ENCODE data around the gene RELCH. TPM values are rescaled to one million over a fixed set of nuclear protein-coding genes. Genes with fewer than 3 reads are reported as not detected.

The RELCH gene
- total RNA-seq, 1 donor from 2014 or later: 22.4 TPM

DNA sequence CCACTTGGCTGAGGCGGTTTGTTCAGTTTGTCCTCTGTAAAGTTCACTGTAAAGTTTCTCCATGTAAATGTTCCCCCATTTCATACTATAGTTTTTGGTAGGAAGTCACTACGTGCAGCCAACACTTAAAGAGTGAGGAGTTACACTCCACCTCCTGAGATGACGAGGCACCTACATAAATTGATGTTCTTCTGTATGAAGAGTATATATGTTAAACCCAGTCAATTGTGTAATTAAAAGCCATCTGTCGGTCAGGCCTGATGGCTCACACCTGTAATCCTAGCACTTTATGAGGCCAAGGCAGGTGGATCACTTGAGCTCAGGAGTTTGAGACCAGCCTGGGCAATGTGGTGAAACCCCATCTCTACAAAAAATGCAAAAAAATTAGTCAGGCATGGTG is 7.8 kb upstream of the RELCH start:
- Mint-ChIP-seq H3K27ac (ENCODE audit: unreplicated experiment) (no peak overlapping the region), H3K36me3 (ENCODE audit: low read depth) (peaks cover 2% of the 10 kb centered on the region), H3K27me3 (ENCODE audit: low read depth) (no peaks in the 10 kb centered on the region), H3K9me3 (no peaks in the 10 kb centered on the region), H3K4me3 (no peak overlapping the region), H3K4me1 (peaks cover 3% of the 10 kb centered on the region)
- no peak for DNase-seq (ENCODE audit: low read depth, low spot score)
- TF ChIP-seq, protein P1, sequence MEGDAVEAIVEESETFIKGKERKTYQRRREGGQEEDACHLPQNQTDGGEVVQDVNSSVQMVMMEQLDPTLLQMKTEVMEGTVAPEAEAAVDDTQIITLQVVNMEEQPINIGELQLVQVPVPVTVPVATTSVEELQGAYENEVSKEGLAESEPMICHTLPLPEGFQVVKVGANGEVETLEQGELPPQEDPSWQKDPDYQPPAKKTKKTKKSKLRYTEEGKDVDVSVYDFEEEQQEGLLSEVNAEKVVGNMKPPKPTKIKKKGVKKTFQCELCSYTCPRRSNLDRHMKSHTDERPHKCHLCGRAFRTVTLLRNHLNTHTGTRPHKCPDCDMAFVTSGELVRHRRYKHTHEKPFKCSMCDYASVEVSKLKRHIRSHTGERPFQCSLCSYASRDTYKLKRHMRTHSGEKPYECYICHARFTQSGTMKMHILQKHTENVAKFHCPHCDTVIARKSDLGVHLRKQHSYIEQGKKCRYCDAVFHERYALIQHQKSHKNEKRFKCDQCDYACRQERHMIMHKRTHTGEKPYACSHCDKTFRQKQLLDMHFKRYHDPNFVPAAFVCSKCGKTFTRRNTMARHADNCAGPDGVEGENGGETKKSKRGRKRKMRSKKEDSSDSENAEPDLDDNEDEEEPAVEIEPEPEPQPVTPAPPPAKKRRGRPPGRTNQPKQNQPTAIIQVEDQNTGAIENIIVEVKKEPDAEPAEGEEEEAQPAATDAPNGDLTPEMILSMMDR (conservative IDR thresholded peaks at IDR 0.05): no peak

DNA sequence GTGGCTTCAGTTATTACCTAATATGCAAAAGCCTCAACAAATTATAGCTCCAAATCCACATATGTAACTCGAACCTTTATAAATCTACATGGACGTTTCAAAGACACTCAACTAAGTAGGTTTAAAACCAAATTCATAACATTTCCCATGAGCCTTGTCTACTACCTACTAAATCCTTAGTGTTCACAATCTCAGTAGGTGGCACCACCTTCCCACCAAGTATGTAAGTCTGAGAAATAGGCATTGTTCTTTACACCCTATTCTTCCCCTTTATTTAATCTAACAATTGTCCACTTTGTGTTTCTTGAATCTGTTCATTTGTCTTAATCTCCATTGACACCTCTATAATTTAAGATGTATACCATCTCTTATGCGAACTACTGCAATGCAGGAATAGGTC is 4.8 kb upstream of the RELCH start:
- H3K36me3 Mint-ChIP-seq (ENCODE audit: low read depth): no peaks in the 10 kb centered on the region

DNA sequence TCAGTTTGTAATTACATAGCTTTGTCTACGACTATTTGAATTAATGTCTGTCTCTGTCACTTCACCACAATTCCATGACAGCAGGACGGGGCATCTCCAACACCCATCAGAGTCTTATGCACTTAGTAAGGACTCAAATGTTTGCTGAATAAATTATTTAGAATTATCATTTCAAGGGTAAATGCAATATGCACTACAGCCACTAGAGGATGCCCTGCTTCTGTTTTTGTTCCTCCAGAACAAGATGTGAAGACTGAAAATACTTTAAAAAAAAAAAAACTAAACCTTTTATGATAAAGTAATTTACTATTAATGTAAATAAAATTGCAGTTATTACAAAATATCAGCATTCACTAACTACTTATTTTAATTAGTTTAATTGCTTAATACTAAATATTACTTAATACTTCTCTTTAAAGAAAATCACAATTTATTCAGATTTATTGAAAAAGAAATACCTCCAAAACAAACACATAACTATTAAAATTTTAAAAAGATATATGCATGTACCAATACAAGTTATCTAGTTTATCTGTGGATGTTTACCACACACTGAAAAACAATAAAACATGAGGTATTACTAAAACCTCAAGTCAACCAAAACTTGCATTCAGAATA is 3.4 kb upstream of the RELCH start:
- DNase-seq (ENCODE audit: low read depth, low spot score): peak; percentile 29
- Mint-ChIP-seq H3K4me1 (peaks cover 29% of the 10 kb centered on the region), H3K27ac (ENCODE audit: unreplicated experiment) (no peak overlapping the region)

More for the DNA sequence above, 4.8 kb upstream of the RELCH start:
- TF ChIP-seq, protein P1 (conservative IDR thresholded peaks at IDR 0.05): no peak
- Mint-ChIP-seq H3K27ac (ENCODE audit: unreplicated experiment) (no peak overlapping the region), H3K9me3 (no peaks in the 10 kb centered on the region), H3K4me1 (peaks cover 21% of the 10 kb centered on the region), H3K27me3 (ENCODE audit: low read depth) (no peaks in the 10 kb centered on the region), H3K4me3 (no peak overlapping the region)
- no peak for DNase-seq (ENCODE audit: low read depth, low spot score)

DNA sequence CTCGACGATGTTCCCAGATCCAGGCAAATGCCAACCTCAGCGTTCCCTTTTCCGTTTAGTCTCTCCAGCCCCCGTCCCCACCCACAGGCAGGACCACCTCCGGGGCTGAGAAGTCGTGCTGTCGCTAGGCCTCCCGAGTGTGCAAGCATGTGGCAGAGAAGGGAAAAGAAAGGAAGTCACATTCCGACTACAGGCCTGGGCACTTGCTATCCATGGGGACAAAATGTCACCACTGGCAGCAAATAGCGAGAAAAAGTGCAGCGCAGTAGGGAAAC is 619 bp upstream of the RELCH start:
- H3K27me3 Mint-ChIP-seq (ENCODE audit: low read depth): no peaks in the 10 kb centered on the region
- H3K27ac Mint-ChIP-seq (ENCODE audit: unreplicated experiment): peak overlapping the region; percentile 95
- TF ChIP-seq, protein P1 (conservative IDR thresholded peaks at IDR 0.05): no peak
- peak; percentile 57 for DNase-seq (ENCODE audit: low read depth, low spot score)
- peaks cover 5% of the 10 kb centered on the region for H3K36me3 Mint-ChIP-seq (ENCODE audit: low read depth)
- no peaks in the 10 kb centered on the region for H3K9me3 Mint-ChIP-seq
- peaks cover 51% of the 10 kb centered on the region for H3K4me1 Mint-ChIP-seq
- H3K4me3 Mint-ChIP-seq: peak overlapping the region; percentile 95

More for the DNA sequence above, 3.4 kb upstream of the RELCH start:
- H3K4me3 Mint-ChIP-seq: no peak overlapping the region
- H3K36me3 Mint-ChIP-seq (ENCODE audit: low read depth): no peaks in the 10 kb centered on the region
- TF ChIP-seq, protein P1 (conservative IDR thresholded peaks at IDR 0.05): peak; percentile 94
- H3K27me3 Mint-ChIP-seq (ENCODE audit: low read depth): no peaks in the 10 kb centered on the region
- H3K9me3 Mint-ChIP-seq: no peaks in the 10 kb centered on the region

DNA sequence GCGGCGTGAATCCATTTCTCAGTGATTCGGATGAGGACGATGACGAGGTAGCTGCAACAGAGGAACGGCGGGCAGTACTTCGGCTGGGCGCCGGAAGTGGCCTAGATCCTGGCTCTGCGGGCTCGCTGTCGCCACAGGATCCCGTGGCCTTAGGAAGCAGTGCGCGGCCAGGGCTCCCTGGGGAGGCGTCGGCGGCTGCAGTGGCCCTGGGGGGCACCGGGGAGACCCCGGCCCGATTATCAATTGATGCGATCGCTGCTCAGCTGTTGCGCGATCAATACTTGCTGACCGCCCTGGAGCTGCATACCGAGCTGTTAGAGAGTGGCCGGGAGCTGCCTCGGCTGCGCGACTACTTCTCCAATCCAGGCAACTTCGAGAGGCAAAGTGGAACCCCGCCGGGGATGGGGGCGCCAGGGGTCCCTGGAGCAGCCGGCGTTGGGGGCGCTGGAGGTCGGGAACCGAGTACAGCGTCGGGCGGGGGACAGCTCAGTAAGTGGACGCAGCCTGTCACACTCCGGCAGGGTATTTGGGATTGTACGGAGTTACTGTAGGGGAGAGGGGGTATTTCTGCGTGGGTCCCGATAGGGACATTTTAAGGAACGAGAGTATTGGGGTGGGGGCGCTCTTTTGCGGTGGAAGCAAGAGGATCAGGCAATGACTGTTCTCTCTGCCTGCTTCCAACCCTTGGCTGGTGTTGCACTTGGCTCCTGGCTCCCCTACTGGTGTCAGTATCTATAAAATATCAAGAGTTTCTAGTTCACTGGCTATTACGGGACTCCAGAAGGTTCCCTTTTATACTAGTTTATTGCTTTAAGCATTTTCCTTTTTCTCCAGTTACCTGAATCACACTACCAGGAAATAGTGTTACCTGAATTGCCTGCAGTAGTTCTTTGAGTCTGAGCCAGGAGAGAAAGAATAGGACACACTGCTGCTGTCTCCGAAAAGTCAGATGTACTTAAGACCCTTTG is 772 bp downstream of the RELCH start:
- DNase-seq (ENCODE audit: low read depth, low spot score): no peak
- peak overlapping the region; percentile 95 for H3K4me3 Mint-ChIP-seq
- peak overlapping the region; percentile 98 for H3K27ac Mint-ChIP-seq (ENCODE audit: unreplicated experiment)
- H3K36me3 Mint-ChIP-seq (ENCODE audit: low read depth): peaks cover 18% of the 10 kb centered on the region
- no peaks in the 10 kb centered on the region for H3K27me3 Mint-ChIP-seq (ENCODE audit: low read depth)
- TF ChIP-seq, protein P1 (conservative IDR thresholded peaks at IDR 0.05): peak; percentile 24
- peaks cover 51% of the 10 kb centered on the region for H3K4me1 Mint-ChIP-seq
- peaks cover 3% of the 10 kb centered on the region for H3K9me3 Mint-ChIP-seq

Data from neural crest cell (in vitro differentiated cells).